Hepatocyte (in vitro differentiated cells): ENCODE results near the gene PTPRC.

ENCODE experiments used
- CTCF ChIP-seq: fragments of 200-600 bp; sonication (generic); IDR thresholded peaks from 2 replicates; pipeline ENCODE4 v1.5.1; 2016; ENCODE audit warnings: antibody characterized with exemption, mild to moderate bottlenecking; ENCODE audit not compliant: poor library complexity
- EZH2 ChIP-seq: fragments of 200-600 bp; sonication (generic); IDR thresholded peaks from 2 replicates; pipeline ENCODE4 v1.6.1; 2016; ENCODE audit warnings: antibody characterized with exemption, mild to moderate bottlenecking, borderline replicate concordance
- EZH2phosphoT487 ChIP-seq: fragments of 200-600 bp; sonication (generic); IDR thresholded peaks from one replicate; pipeline ENCODE4 v1.6.1; 2018; ENCODE audit warnings: antibody characterized with exemption, mild to moderate bottlenecking, low read depth, moderate library complexity; ENCODE audit not compliant: unreplicated experiment, severe bottlenecking

GRCh38 chr1:198667186-198667585 is 28.3 kb downstream of the PTPRC start:
- no peak for TF ChIP-seq CTCF
- TF ChIP-seq EZH2: no peak
- no peak for TF ChIP-seq EZH2phosphoT487
